Hematopoietic multipotent progenitor cell treated with erythropoietin and hydrocortisone succinate and interleukin-3 and kit ligand, for 6 days (in vitro differentiated cells): ENCODE data around the gene LOXHD1.

Experiments
- DNase-seq: peaks from one replicate; pipeline ENCODE4 v3.0.0-alpha.2; 2015

The LOXHD1 gene

GRCh38 chr18:46474487-46475389, 182.3 kb downstream of the LOXHD1 start:
- no peak for DNase-seq

- DNase-seq, result no peak
Measured at GRCh38 chr18:46471809-46472498, 185.1 kb downstream of the LOXHD1 start.

GRCh38 chr18:46470714-46471113, 186.3 kb downstream of the LOXHD1 start:
- no peak for DNase-seq

- no peak for DNase-seq
Measured at GRCh38 chr18:46469186-46469915, 187.7 kb downstream of the LOXHD1 start.

- DNase-seq, result no peak
Measured at GRCh38 chr18:46468426-46469180, 188.4 kb downstream of the LOXHD1 start.

GRCh38 chr18:46466234-46467160, 190.5 kb downstream of the LOXHD1 start:
- DNase-seq, result no peak

- DNase-seq, result no peak
Measured at GRCh38 chr18:46464926-46465655, 191.9 kb downstream of the LOXHD1 start.

- DNase-seq, result no peak
Measured at GRCh38 chr18:46462523-46462922, 194.5 kb downstream of the LOXHD1 start.

GRCh38 chr18:46461993-46462392, 195.0 kb downstream of the LOXHD1 start:
- no peak for DNase-seq

- no peak for DNase-seq
Measured at GRCh38 chr18:46460754-46461153, 196.3 kb downstream of the LOXHD1 start.

GRCh38 chr18:46459789-46460455, 197.1 kb downstream of the LOXHD1 start:
- no peak for DNase-seq

GRCh38 chr18:46458472-46458871, 198.5 kb downstream of the LOXHD1 start:
- no peak for DNase-seq

GRCh38 chr18:46456691-46457090, 200.3 kb downstream of the LOXHD1 start:
- DNase-seq, result no peak

- DNase-seq, result no peak
Measured at GRCh38 chr18:46452820-46453219, 204.2 kb downstream of the LOXHD1 start.

GRCh38 chr18:46449499-46449898, 207.5 kb downstream of the LOXHD1 start:
- no peak for DNase-seq

GRCh38 chr18:46449033-46449432, 208.0 kb downstream of the LOXHD1 start:
- no peak for DNase-seq

- DNase-seq, result no peak
Measured at GRCh38 chr18:46448347-46448746, 208.7 kb downstream of the LOXHD1 start.

- DNase-seq, result no peak
Measured at GRCh38 chr18:46447792-46448191, 209.2 kb downstream of the LOXHD1 start.

- DNase-seq, result no peak
Measured at GRCh38 chr18:46447323-46447722, 209.7 kb downstream of the LOXHD1 start.
